Measurements from ENCODE around the gene NTN1. TPM values are rescaled to one million over a fixed set of nuclear protein-coding genes. Genes with fewer than 3 reads are reported as not detected.

NTN1 gene
- total RNA-seq, 2 donors from 2014 or later: 17.0 to 40.4 TPM

GRCh38 chr17:9051561-9051960 is 30.3 kb downstream of the NTN1 start:
- H3K27ac ChIP-seq (ENCODE audit: low read depth, low read length): no peak overlapping the region
- no peaks in the 10 kb centered on the region for H3K4me1 ChIP-seq (ENCODE audit: control insufficient read depth, insufficient read depth, low read length)
- Mint-ChIP-seq H3K27me3 (ENCODE audit: insufficient read depth) (peaks cover 28% of the 10 kb centered on the region), H3K9me3 (peaks cover 27% of the 10 kb centered on the region), H3K4me3 (no peak overlapping the region), H3K4me1 (peaks cover 27% of the 10 kb centered on the region), H3K27ac (no peak overlapping the region), H3K36me3 (ENCODE audit: low read depth) (peaks cover 32% of the 10 kb centered on the region)
- H3K36me3 ChIP-seq (ENCODE audit: control insufficient read depth, insufficient read depth, low read length): peaks cover 36% of the 10 kb centered on the region
- H3K9ac ChIP-seq (ENCODE audit: extremely low read depth, low read length, poor library complexity, severe bottlenecking): no peak overlapping the region
- no peak for TF ChIP-seq CTCF (conservative IDR thresholded peaks at IDR 0.05)
- H3K4me3 ChIP-seq (ENCODE audit: low read length): no peak overlapping the region
- no peak for DNase-seq
- H3K9me3 ChIP-seq (ENCODE audit: control insufficient read depth, low read length): peaks cover 30% of the 10 kb centered on the region
- H3K27me3 ChIP-seq (ENCODE audit: control insufficient read depth, insufficient read depth, low read length, poor library complexity, severe bottlenecking): no peaks in the 10 kb centered on the region
- WGBS, 2 experiments (ENCODE audit: insufficient coverage in 1 of 2, insufficient read length in 1 of 2): 90 to 100% methylated on average over 3 to 4 of the region's 4 CpGs

GRCh38 chr17:9052921-9053320 is 31.6 kb downstream of the NTN1 start:
- no peak overlapping the region for H3K27ac ChIP-seq (ENCODE audit: low read depth, low read length)
- 96 to 99% methylated on average over 4 to 5 of the region's 6 CpGs for WGBS, 2 experiments (ENCODE audit: insufficient coverage in 1 of 2, insufficient read length in 1 of 2)
- peaks cover 18% of the 10 kb centered on the region for H3K9me3 Mint-ChIP-seq
- peak; percentile 42 for DNase-seq
- no peak overlapping the region for H3K4me3 Mint-ChIP-seq
- TF ChIP-seq CTCF (conservative IDR thresholded peaks at IDR 0.05): no peak
- no peaks in the 10 kb centered on the region for H3K4me1 ChIP-seq (ENCODE audit: control insufficient read depth, insufficient read depth, low read length)
- H3K36me3 ChIP-seq (ENCODE audit: control insufficient read depth, insufficient read depth, low read length): peaks cover 23% of the 10 kb centered on the region
- no peak overlapping the region for H3K9ac ChIP-seq (ENCODE audit: extremely low read depth, low read length, poor library complexity, severe bottlenecking)
- H3K36me3 Mint-ChIP-seq (ENCODE audit: low read depth): peaks cover 26% of the 10 kb centered on the region
- H3K9me3 ChIP-seq (ENCODE audit: control insufficient read depth, low read length): peaks cover 17% of the 10 kb centered on the region
- H3K4me1 Mint-ChIP-seq: peaks cover 36% of the 10 kb centered on the region
- H3K4me3 ChIP-seq (ENCODE audit: low read length): no peak overlapping the region
- peaks cover 31% of the 10 kb centered on the region for H3K27me3 Mint-ChIP-seq (ENCODE audit: insufficient read depth)
- H3K27me3 ChIP-seq (ENCODE audit: control insufficient read depth, insufficient read depth, low read length, poor library complexity, severe bottlenecking): no peaks in the 10 kb centered on the region
- H3K27ac Mint-ChIP-seq: no peak overlapping the region

GRCh38 chr17:9053406-9053805 is 32.1 kb downstream of the NTN1 start:
- H3K27ac Mint-ChIP-seq: no peak overlapping the region
- peaks cover 14% of the 10 kb centered on the region for H3K9me3 Mint-ChIP-seq
- peaks cover 31% of the 10 kb centered on the region for H3K27me3 Mint-ChIP-seq (ENCODE audit: insufficient read depth)
- H3K4me3 ChIP-seq (ENCODE audit: low read length): no peak overlapping the region
- H3K36me3 ChIP-seq (ENCODE audit: control insufficient read depth, insufficient read depth, low read length): peaks cover 18% of the 10 kb centered on the region
- H3K4me1 ChIP-seq (ENCODE audit: control insufficient read depth, insufficient read depth, low read length): no peaks in the 10 kb centered on the region
- TF ChIP-seq CTCF (conservative IDR thresholded peaks at IDR 0.05): no peak
- no peak overlapping the region for H3K9ac ChIP-seq (ENCODE audit: extremely low read depth, low read length, poor library complexity, severe bottlenecking)
- H3K4me1 Mint-ChIP-seq: peaks cover 36% of the 10 kb centered on the region
- no peaks in the 10 kb centered on the region for H3K27me3 ChIP-seq (ENCODE audit: control insufficient read depth, insufficient read depth, low read length, poor library complexity, severe bottlenecking)
- H3K27ac ChIP-seq (ENCODE audit: low read depth, low read length): no peak overlapping the region
- H3K9me3 ChIP-seq (ENCODE audit: control insufficient read depth, low read length): peaks cover 12% of the 10 kb centered on the region
- H3K4me3 Mint-ChIP-seq: no peak overlapping the region
- WGBS, 2 experiments (ENCODE audit: insufficient coverage in 1 of 2, insufficient read length in 1 of 2): 78 to 89% methylated on average over 4 of the region's 4 CpGs
- peak; percentile 47 for DNase-seq
- H3K36me3 Mint-ChIP-seq (ENCODE audit: low read depth): peaks cover 24% of the 10 kb centered on the region
